Activated naive CD4-positive, alpha-beta T cell treated with anti-CD3 and anti-CD28 coated beads, Interleukin-2, amount 50 U/mL, for 72 hours (primary cell): ENCODE results near the gene FBXO34. TPM values are rescaled to one million over a fixed set of nuclear protein-coding genes. Genes with fewer than 3 reads are reported as not detected.

Experiments used
- ATAC-seq, 2 donors: fragments of 150-1000 bp; cut with Tn5 transposase; 2 replicates each; pipeline ENCODE4 v1.10.0; 2021; ENCODE audit warnings: mild to moderate bottlenecking in 2 of 2, moderate library complexity in 2 of 2
- DNase-seq, 2 donors: peaks; one replicate each; pipeline ENCODE4 v3.0.0; 2021 to 2022; ENCODE audit warnings: low spot score in 2 of 2
- H3K27ac Mint-ChIP-seq, 2 donors: one replicate each; pipeline ENCODE4 v1.8.0; 2022; ENCODE audit warnings: mild to moderate bottlenecking in 2 of 2, mixed read lengths in 2 of 2
- H3K36me3 Mint-ChIP-seq, 2 donors: one replicate each; pipeline ENCODE4 v1.8.0; 2022; ENCODE audit warnings: mixed read lengths in 2 of 2
- H3K9me3 Mint-ChIP-seq, 2 donors: one replicate each; pipeline ENCODE4 v1.8.0; 2022; ENCODE audit warnings: mixed read lengths in 2 of 2
- total RNA-seq, 2 donors: library from RNA; stranded (reverse); gene quantifications; one replicate each; pipeline ENCODE4 v1.2.3, GENCODE V29; 2022

Gene FBXO34
- total RNA-seq, 2 donors from 2014 or later = 26.7 to 27.5 TPM

GRCh38 chr14:55256586-55256985 is 14.6 kb upstream of the FBXO34 start:
- Mint-ChIP-seq H3K27ac (no peak overlapping the region), H3K9me3 (no peaks in the 10 kb centered on the region), H3K36me3 (no peaks in the 10 kb centered on the region)
- DNase-seq (no peak), ATAC-seq (no peak)

- ATAC-seq (peak in 1 of 2 donors; percentile 52), DNase-seq (no peak)
- Mint-ChIP-seq H3K27ac (no peak overlapping the region), H3K9me3 (no peaks in the 10 kb centered on the region), H3K36me3 (no peaks in the 10 kb centered on the region)
These were observed 6.0 kb upstream of the FBXO34 start for GRCh38 chr14:55265197-55265596.

- no peaks in the 10 kb centered on the region for H3K9me3 Mint-ChIP-seq
- no peaks in the 10 kb centered on the region for H3K36me3 Mint-ChIP-seq
- no peak for DNase-seq
- no peak overlapping the region for H3K27ac Mint-ChIP-seq
- ATAC-seq = no peak
These were observed 3.4 kb upstream of the FBXO34 start for GRCh38 chr14:55267820-55268219.

GRCh38 chr14:55271572-55272298 is 514 bp downstream of the FBXO34 start:
- H3K27ac Mint-ChIP-seq = peak overlapping the region; percentile 85 to 88
- no peaks in the 10 kb centered on the region for H3K9me3 Mint-ChIP-seq
- ATAC-seq (peak; percentile 24 to 34), DNase-seq (peak; percentile 58 to 74)
- no peaks in the 10 kb centered on the region for H3K36me3 Mint-ChIP-seq

- H3K27ac Mint-ChIP-seq = peak overlapping the region; percentile 85 to 88
These were observed 1.2 kb downstream of the FBXO34 start for GRCh38 chr14:55272387-55272786.

DNA sequence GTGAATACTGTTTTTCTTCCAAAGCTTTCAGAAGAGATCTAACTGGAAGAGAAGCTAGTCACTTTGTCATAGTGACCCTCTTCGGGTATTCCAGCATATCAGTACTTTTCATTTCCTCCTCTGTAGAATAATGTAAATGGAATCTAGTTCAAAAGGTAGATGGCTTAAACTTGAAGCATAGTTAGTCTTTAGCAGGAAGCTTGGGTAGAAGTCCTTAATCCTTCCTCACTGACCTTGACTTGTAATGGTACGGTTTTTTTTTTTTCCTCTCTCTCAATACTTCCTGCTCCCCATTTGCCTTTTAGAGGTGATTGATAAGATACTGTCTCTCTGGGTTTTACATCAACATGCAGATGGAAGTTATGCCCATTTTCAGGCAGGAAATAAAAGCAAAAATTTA is 1.7 kb downstream of the FBXO34 start:
- Mint-ChIP-seq H3K27ac (no peak overlapping the region), H3K36me3 (no peaks in the 10 kb centered on the region), H3K9me3 (no peaks in the 10 kb centered on the region)

More at GRCh38 chr14:55272387-55272786, 1.2 kb downstream of the FBXO34 start:
- H3K9me3 Mint-ChIP-seq = no peaks in the 10 kb centered on the region
- DNase-seq = no peak
- no peaks in the 10 kb centered on the region for H3K36me3 Mint-ChIP-seq
- no peak for ATAC-seq

GRCh38 chr14:55274146-55274545 is 2.9 kb downstream of the FBXO34 start:
- ATAC-seq (no peak), DNase-seq (no peak)
- Mint-ChIP-seq H3K36me3 (no peaks in the 10 kb centered on the region), H3K27ac (no peak overlapping the region), H3K9me3 (no peaks in the 10 kb centered on the region)

More for the DNA sequence above, 1.7 kb downstream of the FBXO34 start:
- DNase-seq = no peak
- ATAC-seq = no peak

DNA sequence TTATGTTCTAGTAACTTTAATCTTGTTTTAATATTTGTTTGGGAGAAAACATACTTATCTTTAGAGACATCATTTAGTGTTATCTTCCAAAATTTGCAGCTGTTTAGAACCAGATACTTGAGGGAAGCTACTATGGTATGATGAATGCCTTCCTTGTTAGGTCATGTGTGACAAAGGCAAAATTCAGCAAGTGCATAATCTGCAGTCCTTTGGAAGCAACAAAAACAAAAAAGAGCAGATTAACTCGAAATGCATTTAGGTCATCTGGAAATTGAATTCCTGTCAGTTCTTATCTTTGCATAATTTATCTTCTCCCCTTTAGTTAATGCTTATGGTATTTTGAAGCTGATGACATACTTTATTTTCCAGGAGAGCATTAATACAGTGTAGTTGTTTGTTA is 3.5 kb downstream of the FBXO34 start:
- Mint-ChIP-seq H3K36me3 (peaks cover 0 to 5% of the 10 kb centered on the region in 2 donors), H3K27ac (no peak overlapping the region), H3K9me3 (no peaks in the 10 kb centered on the region)
- ATAC-seq (no peak), DNase-seq (no peak)

DNA sequence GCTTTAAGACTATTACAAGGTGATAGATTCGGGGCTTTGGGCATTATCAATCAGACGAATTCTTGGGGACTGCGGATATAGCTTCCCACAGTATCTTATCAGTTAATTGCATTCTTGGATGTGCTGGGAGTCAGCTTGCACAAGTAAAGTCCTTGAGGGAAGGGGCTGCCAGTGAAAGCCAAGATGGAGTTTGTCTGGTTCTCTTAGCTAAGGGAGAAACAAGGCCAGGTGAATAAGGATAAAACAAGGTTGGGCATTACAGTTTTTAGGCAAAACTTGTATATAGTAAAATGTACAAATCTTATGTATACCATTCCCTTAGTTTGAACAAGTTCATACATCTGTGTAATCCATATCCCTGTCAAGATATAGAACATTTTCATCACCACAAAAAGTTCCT is 5.5 kb downstream of the FBXO34 start:
- H3K9me3 Mint-ChIP-seq = no peaks in the 10 kb centered on the region
- ATAC-seq = no peak

DNA sequence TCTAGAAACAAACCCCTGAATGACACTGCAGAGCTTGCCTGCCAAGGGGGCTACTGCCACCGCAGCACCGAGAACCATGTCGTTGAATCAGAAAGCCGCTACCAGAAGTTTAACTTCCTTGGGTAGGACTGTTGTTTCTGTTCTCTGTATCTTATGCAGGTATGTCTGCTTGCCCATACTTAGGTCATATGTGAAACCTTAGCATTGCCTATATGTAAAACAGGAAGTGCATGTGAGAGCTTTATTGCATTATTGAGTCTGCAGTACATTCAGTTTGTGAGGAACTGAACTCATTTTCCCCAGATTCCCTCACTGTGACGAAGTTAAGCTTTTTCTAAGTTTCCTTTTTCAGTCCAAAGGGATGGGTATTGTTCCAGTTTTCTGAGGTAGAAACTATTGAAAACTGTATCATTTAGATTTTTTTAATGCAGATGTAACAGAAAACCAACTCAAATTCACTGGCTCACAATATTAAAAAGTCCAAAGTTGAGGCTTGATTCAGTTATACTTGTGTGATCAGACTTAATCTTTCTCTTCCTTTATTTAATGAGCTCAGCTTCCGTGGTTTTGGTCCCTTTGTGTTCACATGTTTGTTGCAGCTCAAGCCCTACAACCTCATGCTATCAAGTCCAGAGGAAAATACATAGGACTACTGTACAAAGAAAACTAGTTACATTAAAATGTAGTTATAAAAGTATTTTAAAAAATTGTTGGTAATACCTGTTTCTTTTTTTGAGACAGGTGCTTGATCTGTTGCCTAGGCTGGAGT is 6.9 kb downstream of the FBXO34 start:
- H3K9me3 Mint-ChIP-seq = no peaks in the 10 kb centered on the region
- peaks cover 0 to 10% of the 10 kb centered on the region in 2 donors for H3K36me3 Mint-ChIP-seq
- peak; percentile 77 to 89 for ATAC-seq
- peak overlapping the region in 1 of 2 donors; percentile 27 for H3K27ac Mint-ChIP-seq
- DNase-seq = no peak

More for the DNA sequence above, 5.5 kb downstream of the FBXO34 start:
- no peak for DNase-seq
- H3K27ac Mint-ChIP-seq = no peak overlapping the region
- H3K36me3 Mint-ChIP-seq = peaks cover 0 to 10% of the 10 kb centered on the region in 2 donors

- Mint-ChIP-seq H3K27ac (no peak overlapping the region), H3K9me3 (no peaks in the 10 kb centered on the region), H3K36me3 (peaks cover 0 to 10% of the 10 kb centered on the region in 2 donors)
- DNase-seq (no peak), ATAC-seq (no peak)
These were observed 8.2 kb downstream of the FBXO34 start for GRCh38 chr14:55279384-55279783.

DNA sequence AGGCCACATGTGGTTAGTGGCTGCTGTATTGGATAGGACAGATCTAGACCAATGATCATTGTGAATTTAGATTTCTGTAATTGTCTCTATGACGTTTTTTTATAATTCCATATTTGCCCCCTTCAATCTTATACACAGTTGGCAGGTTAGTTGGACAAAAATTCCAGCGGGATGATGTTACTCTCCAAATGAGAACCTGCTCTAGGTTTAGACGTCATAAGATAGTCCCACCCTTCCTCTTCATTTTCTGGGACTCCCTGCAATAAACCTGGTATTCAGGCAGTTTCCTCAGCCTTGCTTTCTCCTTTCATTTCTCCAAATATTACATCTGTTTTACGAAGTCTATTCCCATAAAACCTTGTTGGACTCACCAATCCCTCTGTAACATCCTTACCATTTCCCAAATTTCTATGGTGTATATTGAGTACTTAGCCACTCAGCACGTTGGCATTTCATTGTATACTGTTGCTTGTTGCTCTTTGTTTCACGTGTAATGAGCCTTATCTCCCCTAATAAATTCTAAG is 10.2 kb downstream of the FBXO34 start:
- DNase-seq (no peak), ATAC-seq (no peak)
- no peaks in the 10 kb centered on the region for H3K9me3 Mint-ChIP-seq
- no peak overlapping the region for H3K27ac Mint-ChIP-seq
- H3K36me3 Mint-ChIP-seq = peaks cover 0 to 10% of the 10 kb centered on the region in 2 donors

DNA sequence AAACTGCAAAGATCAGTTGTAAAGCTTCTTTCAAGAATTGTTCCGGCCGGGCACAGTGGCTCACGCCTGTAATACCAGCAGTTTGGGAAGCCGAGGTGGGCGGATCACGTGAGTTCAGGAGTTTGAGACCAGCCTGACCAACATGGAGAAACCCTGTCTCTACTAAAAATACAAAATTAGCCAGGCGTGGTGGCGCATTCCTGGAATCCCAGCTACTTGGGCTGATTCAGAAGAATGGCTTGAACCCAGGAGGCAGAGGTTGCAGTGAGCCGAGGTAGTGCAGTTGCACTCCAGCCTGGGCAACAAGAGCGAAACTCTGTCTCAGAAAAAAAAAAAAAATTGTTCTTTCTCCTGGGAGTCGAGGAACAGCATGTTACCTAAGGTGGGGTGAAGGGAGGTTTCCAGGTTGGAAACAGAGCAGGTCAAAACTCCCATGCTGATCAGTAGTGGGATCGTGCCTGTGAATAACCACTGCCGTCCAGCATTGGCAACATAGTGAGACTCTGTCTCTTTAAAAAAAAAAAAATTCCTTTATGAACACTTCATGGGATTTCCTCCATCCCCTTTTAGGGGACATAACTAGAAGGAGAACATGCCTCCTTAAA is 13.9 kb downstream of the FBXO34 start:
- DNase-seq = no peak
- ATAC-seq = no peak
- H3K27ac Mint-ChIP-seq = peak overlapping the region in 1 of 2 donors; percentile 44
- peaks cover 0 to 5% of the 10 kb centered on the region in 2 donors for H3K36me3 Mint-ChIP-seq
- H3K9me3 Mint-ChIP-seq = no peaks in the 10 kb centered on the region

DNA sequence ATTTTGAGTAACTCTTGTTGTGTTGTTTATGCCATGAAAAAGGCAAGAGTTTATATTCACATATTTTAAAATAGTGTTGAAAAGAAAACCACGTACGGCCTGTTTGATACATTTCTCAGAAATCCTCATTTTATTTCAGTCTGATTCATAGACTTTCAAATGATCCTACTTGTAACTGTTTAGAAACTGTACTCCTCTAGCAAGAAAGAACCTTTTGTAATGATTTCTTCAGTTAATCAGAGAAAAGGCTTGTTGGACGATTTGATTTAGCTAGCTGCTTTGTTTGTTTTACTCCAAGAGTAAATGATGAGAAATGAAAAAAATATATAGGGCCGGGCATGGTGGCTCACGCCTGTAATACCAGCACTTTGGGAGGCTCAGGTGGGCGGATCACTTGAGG is 17.2 kb downstream of the FBXO34 start:
- Mint-ChIP-seq H3K9me3 (no peaks in the 10 kb centered on the region), H3K36me3 (no peaks in the 10 kb centered on the region), H3K27ac (peak overlapping the region in 1 of 2 donors; percentile 30)
- DNase-seq (no peak), ATAC-seq (peak in 1 of 2 donors; percentile 61)

DNA sequence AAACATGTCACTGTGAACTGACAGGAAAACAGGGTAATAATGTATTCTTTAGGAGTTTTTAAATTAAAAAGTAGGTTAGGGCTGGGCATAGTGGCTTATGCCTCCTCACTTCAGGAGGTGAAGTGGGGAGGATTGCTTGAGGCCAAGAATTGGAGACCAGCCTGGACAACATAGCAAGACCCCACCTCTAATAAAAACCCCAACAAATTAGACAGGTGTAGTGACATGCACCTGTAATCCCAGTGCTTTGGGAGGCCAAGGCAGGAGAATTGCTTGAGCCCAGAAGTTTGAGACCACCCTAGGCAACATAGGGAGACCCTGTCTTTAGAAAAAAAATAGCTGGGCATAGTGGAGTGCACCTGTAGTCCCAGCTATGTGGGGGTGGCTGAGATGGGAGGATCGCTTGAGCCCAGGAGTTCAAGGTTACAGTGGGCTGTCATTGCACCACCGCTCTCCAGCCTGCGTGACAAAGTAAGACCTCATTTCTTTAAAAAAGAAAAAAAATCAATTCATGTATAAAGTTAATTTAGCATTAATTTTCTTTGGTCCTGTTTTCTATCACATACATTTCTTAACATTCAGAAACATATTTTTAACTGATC is 20.4 kb downstream of the FBXO34 start:
- H3K36me3 Mint-ChIP-seq = no peaks in the 10 kb centered on the region
- DNase-seq = no peak
- no peak for ATAC-seq
- no peak overlapping the region for H3K27ac Mint-ChIP-seq
- no peaks in the 10 kb centered on the region for H3K9me3 Mint-ChIP-seq

GRCh38 chr14:55294603-55295002 is 23.4 kb downstream of the FBXO34 start:
- Mint-ChIP-seq H3K27ac (no peak overlapping the region), H3K9me3 (peaks cover 0 to 4% of the 10 kb centered on the region in 2 donors), H3K36me3 (peaks cover 0 to 17% of the 10 kb centered on the region in 2 donors)
- no peak for DNase-seq
- ATAC-seq = no peak
